Measurements from ENCODE around the gene SLC3A2.

The SLC3A2 gene

DNA sequence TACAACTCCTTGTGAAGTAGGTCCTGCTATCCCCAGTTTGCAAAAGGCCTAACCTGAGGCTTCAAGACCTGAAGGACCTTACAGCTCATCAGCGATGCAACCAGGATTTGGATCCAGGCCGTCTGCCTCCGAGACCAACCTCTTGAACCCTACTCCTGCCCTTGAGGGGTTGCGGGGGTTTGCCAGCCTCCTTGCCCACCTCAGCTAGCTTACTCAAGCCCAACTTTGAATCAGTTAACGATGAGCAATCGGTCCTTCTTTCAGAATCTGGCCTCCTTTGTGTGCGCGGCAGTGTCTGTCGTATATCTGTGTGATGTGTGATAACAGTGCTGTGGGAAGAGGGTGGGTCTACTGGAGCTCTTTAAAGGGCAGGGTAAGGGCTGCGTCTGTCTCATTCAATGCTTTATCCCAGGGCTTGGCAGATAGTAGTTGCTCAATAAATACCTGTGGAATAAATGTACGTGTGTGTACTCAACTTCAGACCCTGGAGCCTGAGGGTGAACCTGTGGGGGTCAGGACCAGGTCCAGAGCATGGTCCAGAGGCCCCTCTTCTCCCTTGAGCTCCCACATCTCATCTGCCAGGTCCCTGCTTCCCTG lies 37.3 kb downstream of the SLC3A2 start:
- no peaks in the 10 kb centered on the region for H3K79me2 ChIP-seq (ENCODE audit: control insufficient read depth, insufficient read depth, low read length)
- H3K79me1 ChIP-seq (ENCODE audit: low read length) = no peaks in the 10 kb centered on the region
- no peak overlapping the region for H2BK15ac ChIP-seq (replicated peaks; ENCODE audit: low read depth)
- no peak overlapping the region for H2AK5ac ChIP-seq (ENCODE audit: low read length)
- no peak overlapping the region for H3K23ac ChIP-seq (ENCODE audit: low read length)
- H3K18ac ChIP-seq (ENCODE audit: low read length) = no peak overlapping the region
- H2BK5ac ChIP-seq (ENCODE audit: low read length) = no peak overlapping the region
- no peak overlapping the region for H3K4ac ChIP-seq (ENCODE audit: low read depth, low read length)
- no peak overlapping the region for H3K4me2 ChIP-seq (ENCODE audit: low read length)
- no peak overlapping the region for H3K27ac ChIP-seq (ENCODE audit: low read depth, low read length)
- H3K56ac ChIP-seq (ENCODE audit: low read length) = no peak overlapping the region
- no peak overlapping the region for H2BK120ac ChIP-seq (ENCODE audit: low read depth, low read length)
- no peak overlapping the region for H4K8ac ChIP-seq (ENCODE audit: low read depth, low read length)
- no peak for DNase-seq
- no peak overlapping the region for H3K4me3 ChIP-seq (ENCODE audit: low read length)
- no peak overlapping the region for H3K9ac ChIP-seq (ENCODE audit: low read length)
- no peak overlapping the region for H4K5ac ChIP-seq (ENCODE audit: low read length)
- no CpG with 5 or more reads among the region's 11 CpGs for WGBS (ENCODE audit: extremely low coverage, insufficient coverage, low lambda C conversion rate)
- no peaks in the 10 kb centered on the region for H3K27me3 ChIP-seq (ENCODE audit: insufficient read depth, low read length, poor library complexity)
- no peaks in the 10 kb centered on the region for H3K4me1 ChIP-seq (ENCODE audit: control insufficient read depth, low read depth, low read length)
- H3K36me3 ChIP-seq (ENCODE audit: control insufficient read depth, insufficient read depth, low read length) = no peaks in the 10 kb centered on the region

DNA sequence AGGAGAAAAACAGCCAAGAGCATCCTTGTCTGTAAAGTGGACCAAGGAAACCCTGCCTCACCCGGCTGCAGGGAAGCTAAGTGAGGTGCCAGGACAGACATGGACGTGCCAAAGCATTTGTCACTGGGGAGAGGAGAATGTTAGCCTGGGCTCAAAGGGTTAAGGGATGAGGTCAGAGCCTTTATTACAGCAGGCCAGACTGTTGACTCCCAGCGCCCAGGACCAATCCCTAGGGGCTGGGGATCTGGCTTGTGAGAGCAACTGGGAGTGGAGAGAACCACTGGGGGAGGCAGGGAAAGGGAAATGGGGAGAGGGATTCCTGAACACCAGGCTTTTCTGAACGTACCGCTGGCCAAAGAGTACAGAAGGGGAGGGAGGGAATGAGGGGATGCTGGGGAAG lies 37.8 kb downstream of the SLC3A2 start:
- Histone ChIP-seq H3K79me2 (ENCODE audit: control insufficient read depth, insufficient read depth, low read length) (no peaks in the 10 kb centered on the region), H2BK15ac (replicated peaks; ENCODE audit: low read depth) (no peak overlapping the region), H3K4me3 (ENCODE audit: low read length) (no peak overlapping the region), H3K18ac (ENCODE audit: low read length) (no peak overlapping the region), H3K56ac (ENCODE audit: low read length) (peak overlapping the region; percentile 18), H2BK120ac (ENCODE audit: low read depth, low read length) (no peak overlapping the region), H3K36me3 (ENCODE audit: control insufficient read depth, insufficient read depth, low read length) (no peaks in the 10 kb centered on the region), H4K8ac (ENCODE audit: low read depth, low read length) (no peak overlapping the region), H3K4me1 (ENCODE audit: control insufficient read depth, low read depth, low read length) (peaks cover 2% of the 10 kb centered on the region), H3K4ac (ENCODE audit: low read depth, low read length) (no peak overlapping the region), H2BK5ac (ENCODE audit: low read length) (no peak overlapping the region), H3K23ac (ENCODE audit: low read length) (no peak overlapping the region), H2AK5ac (ENCODE audit: low read length) (no peak overlapping the region), H3K27ac (ENCODE audit: low read depth, low read length) (no peak overlapping the region), H3K4me2 (ENCODE audit: low read length) (no peak overlapping the region), H3K79me1 (ENCODE audit: low read length) (no peaks in the 10 kb centered on the region), H4K5ac (ENCODE audit: low read length) (no peak overlapping the region), H3K27me3 (ENCODE audit: insufficient read depth, low read length, poor library complexity) (no peaks in the 10 kb centered on the region), H3K9ac (ENCODE audit: low read length) (no peak overlapping the region)
- DNase-seq = peak; percentile 78
- no CpG with 5 or more reads among the region's 5 CpGs for WGBS (ENCODE audit: extremely low coverage, insufficient coverage, low lambda C conversion rate)

DNA sequence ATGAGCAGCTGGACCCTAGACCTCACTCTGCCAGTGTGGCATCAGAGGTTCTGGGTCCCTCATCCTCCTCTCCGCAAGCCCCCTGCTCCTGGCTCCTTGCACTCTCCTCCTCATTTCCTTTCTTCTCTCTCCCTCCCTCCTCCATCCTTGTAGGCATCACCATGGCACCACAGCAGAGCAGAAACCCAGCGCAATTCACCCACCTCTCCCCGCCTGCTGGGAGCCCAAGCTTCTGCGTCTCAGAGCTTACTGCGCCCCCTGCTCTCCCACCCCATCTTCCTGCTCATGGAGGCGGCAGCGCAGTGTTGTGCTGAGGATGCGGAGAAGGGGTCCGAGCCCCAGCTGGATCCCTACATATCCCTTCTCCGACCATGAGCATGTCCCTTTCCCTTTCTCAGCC lies 38.8 kb downstream of the SLC3A2 start:
- Histone ChIP-seq H3K4me2 (ENCODE audit: low read length) (no peak overlapping the region), H4K5ac (ENCODE audit: low read length) (no peak overlapping the region), H3K4me1 (ENCODE audit: control insufficient read depth, low read depth, low read length) (peaks cover 2% of the 10 kb centered on the region), H2BK15ac (replicated peaks; ENCODE audit: low read depth) (no peak overlapping the region), H3K27me3 (ENCODE audit: insufficient read depth, low read length, poor library complexity) (peaks cover 5% of the 10 kb centered on the region), H3K27ac (ENCODE audit: low read depth, low read length) (no peak overlapping the region), H3K4ac (ENCODE audit: low read depth, low read length) (no peak overlapping the region), H3K18ac (ENCODE audit: low read length) (no peak overlapping the region), H3K79me1 (ENCODE audit: low read length) (no peaks in the 10 kb centered on the region), H2BK5ac (ENCODE audit: low read length) (no peak overlapping the region), H2BK120ac (ENCODE audit: low read depth, low read length) (no peak overlapping the region), H3K56ac (ENCODE audit: low read length) (no peak overlapping the region), H3K4me3 (ENCODE audit: low read length) (no peak overlapping the region), H2AK5ac (ENCODE audit: low read length) (peak overlapping the region; percentile 51), H3K79me2 (ENCODE audit: control insufficient read depth, insufficient read depth, low read length) (no peaks in the 10 kb centered on the region), H3K9ac (ENCODE audit: low read length) (no peak overlapping the region), H3K36me3 (ENCODE audit: control insufficient read depth, insufficient read depth, low read length) (no peaks in the 10 kb centered on the region), H4K8ac (ENCODE audit: low read depth, low read length) (no peak overlapping the region), H3K23ac (ENCODE audit: low read length) (no peak overlapping the region)
- no peak for DNase-seq
- no CpG with 5 or more reads among the region's 10 CpGs for WGBS (ENCODE audit: extremely low coverage, insufficient coverage, low lambda C conversion rate)

DNA sequence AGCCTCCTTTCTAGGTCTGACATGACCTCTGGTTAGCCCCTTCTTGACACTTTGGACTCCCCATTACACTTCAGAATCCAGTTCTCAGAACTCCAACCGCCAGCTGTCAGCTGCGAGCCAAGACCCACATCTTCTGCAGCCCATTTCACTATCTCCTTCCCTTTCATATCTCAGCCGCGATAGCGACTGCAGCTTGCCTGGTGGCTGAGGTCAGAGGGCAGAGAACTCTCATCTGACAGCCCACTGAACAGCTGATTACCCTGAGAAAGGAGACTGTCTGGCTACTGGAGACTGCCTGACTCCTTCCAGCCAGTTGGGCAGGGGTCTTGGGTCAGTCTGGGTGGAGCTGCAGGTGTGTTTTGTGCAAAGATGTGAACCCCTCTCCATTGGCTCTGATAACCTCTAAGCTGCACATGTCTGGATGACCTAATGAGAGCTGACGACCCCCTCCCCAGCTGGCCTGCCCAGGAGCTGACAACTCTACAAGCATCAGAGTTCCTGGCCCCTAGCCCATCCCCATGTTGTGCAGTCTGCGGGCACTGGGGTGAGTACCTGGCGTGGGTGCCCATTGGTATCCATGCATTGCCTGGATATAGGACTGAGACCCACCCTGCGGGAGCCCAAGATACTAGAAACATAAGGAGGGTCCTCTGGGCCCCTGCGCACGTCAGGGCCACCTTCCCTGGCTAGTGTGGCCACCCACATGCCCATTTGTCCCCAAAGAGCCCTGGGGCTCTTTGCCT lies 39.4 kb downstream of the SLC3A2 start:
- Histone ChIP-seq H3K36me3 (ENCODE audit: control insufficient read depth, insufficient read depth, low read length) (no peaks in the 10 kb centered on the region), H3K4ac (ENCODE audit: low read depth, low read length) (no peak overlapping the region), H3K27ac (ENCODE audit: low read depth, low read length) (no peak overlapping the region), H3K9ac (ENCODE audit: low read length) (no peak overlapping the region), H3K4me1 (ENCODE audit: control insufficient read depth, low read depth, low read length) (peaks cover 2% of the 10 kb centered on the region), H2BK5ac (ENCODE audit: low read length) (no peak overlapping the region), H2AK5ac (ENCODE audit: low read length) (no peak overlapping the region), H2BK15ac (replicated peaks; ENCODE audit: low read depth) (no peak overlapping the region), H4K5ac (ENCODE audit: low read length) (no peak overlapping the region), H3K23ac (ENCODE audit: low read length) (no peak overlapping the region), H3K18ac (ENCODE audit: low read length) (no peak overlapping the region), H3K27me3 (ENCODE audit: insufficient read depth, low read length, poor library complexity) (peaks cover 5% of the 10 kb centered on the region), H3K56ac (ENCODE audit: low read length) (no peak overlapping the region), H2BK120ac (ENCODE audit: low read depth, low read length) (no peak overlapping the region), H3K79me1 (ENCODE audit: low read length) (no peaks in the 10 kb centered on the region), H4K8ac (ENCODE audit: low read depth, low read length) (no peak overlapping the region), H3K4me3 (ENCODE audit: low read length) (no peak overlapping the region), H3K79me2 (ENCODE audit: control insufficient read depth, insufficient read depth, low read length) (no peaks in the 10 kb centered on the region), H3K4me2 (ENCODE audit: low read length) (no peak overlapping the region)
- no CpG with 5 or more reads among the region's 11 CpGs for WGBS (ENCODE audit: extremely low coverage, insufficient coverage, low lambda C conversion rate)
- no peak for DNase-seq

DNA sequence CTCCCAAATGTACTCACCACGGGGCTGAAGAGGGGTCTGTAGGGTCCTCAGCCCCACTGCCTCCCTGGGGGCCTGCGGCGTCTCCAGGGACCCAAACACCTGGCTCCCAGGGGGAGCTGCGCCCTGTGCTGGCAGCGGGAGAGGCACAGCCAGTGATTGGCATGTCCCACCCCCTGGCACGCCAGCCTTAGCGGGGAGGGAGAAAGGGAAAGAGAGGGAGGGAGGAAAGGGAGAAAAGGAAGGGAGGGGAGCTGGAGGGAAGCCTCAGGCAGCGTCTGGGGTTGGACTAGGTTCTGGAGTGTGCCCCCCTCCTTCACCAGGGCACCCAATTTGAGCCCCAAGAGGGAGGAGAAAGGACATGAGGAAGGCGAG lies 40.5 kb downstream of the SLC3A2 start, which contains the start of gene CHRM1:
TSS of gene CHRM1 (minus strand) at position 163 of the 372 bp plus-strand sequence. CDS start 10,263 bp downstream, outside the sequence.
- Histone ChIP-seq H3K27ac (ENCODE audit: low read depth, low read length) (no peak within 1 kb of the TSS), H3K4ac (ENCODE audit: low read depth, low read length) (no peak within 1 kb of the TSS), H3K27me3 (ENCODE audit: insufficient read depth, low read length, poor library complexity) (peaks cover 14% of the 10 kb centered on the region), H4K8ac (ENCODE audit: low read depth, low read length) (no peak within 1 kb of the TSS), H4K5ac (ENCODE audit: low read length) (no peak within 1 kb of the TSS), H3K79me2 (ENCODE audit: control insufficient read depth, insufficient read depth, low read length) (no peaks in the 10 kb centered on the region), H2BK5ac (ENCODE audit: low read length) (no peak within 1 kb of the TSS), H2BK15ac (replicated peaks; ENCODE audit: low read depth) (no peak within 1 kb of the TSS), H2AK5ac (ENCODE audit: low read length) (no peak within 1 kb of the TSS), H3K4me3 (ENCODE audit: low read length) (no peak within 1 kb of the TSS), H3K9ac (ENCODE audit: low read length) (no peak within 1 kb of the TSS), H3K56ac (ENCODE audit: low read length) (peak within 1 kb of the TSS; percentile 6), H3K4me1 (ENCODE audit: control insufficient read depth, low read depth, low read length) (peaks cover 2% of the 10 kb centered on the region), H3K4me2 (ENCODE audit: low read length) (no peak within 1 kb of the TSS), H2BK120ac (ENCODE audit: low read depth, low read length) (no peak within 1 kb of the TSS), H3K36me3 (ENCODE audit: control insufficient read depth, insufficient read depth, low read length) (no peaks in the 10 kb centered on the region), H3K23ac (ENCODE audit: low read length) (no peak within 1 kb of the TSS), H3K18ac (ENCODE audit: low read length) (no peak within 1 kb of the TSS), H3K79me1 (ENCODE audit: low read length) (no peaks in the 10 kb centered on the region)
- no peak for DNase-seq
- no CpG with 5 or more reads among the region's 9 CpGs for WGBS (ENCODE audit: extremely low coverage, insufficient coverage, low lambda C conversion rate)
